Measurements from ENCODE around the gene PRDM15.
"Not testable (repeated sequence)": the region's sequence is repeated elsewhere in the genome, so short reads cannot be mapped to it uniquely, and the experiment has no call there.

The PRDM15 gene

GRCh38 chr21:41801321-41802197, 77.6 kb downstream of the PRDM15 start:
- DNase-seq: no peak

GRCh38 chr21:41800425-41801320, 78.5 kb downstream of the PRDM15 start:
- no peak for DNase-seq

- no peak for DNase-seq
Measured at GRCh38 chr21:41799763-41800162, 79.4 kb downstream of the PRDM15 start.

GRCh38 chr21:41798326-41798725, 80.8 kb downstream of the PRDM15 start:
- no peak for DNase-seq

- no peak for DNase-seq
Measured at GRCh38 chr21:41796476-41797080, 82.6 kb downstream of the PRDM15 start.

- DNase-seq: no peak
Measured at GRCh38 chr21:41795726-41796125, 83.4 kb downstream of the PRDM15 start.

- no peak for DNase-seq
Measured at GRCh38 chr21:41794600-41794999, 84.5 kb downstream of the PRDM15 start.

- no peak for DNase-seq
Measured at GRCh38 chr21:41792711-41793110, 86.4 kb downstream of the PRDM15 start.

- no peak for DNase-seq
Measured at GRCh38 chr21:41786509-41786987, 92.6 kb downstream of the PRDM15 start.

GRCh38 chr21:41785262-41785661, 93.9 kb downstream of the PRDM15 start:
- not testable (repeated sequence) for DNase-seq

GRCh38 chr21:41784456-41785102, 94.6 kb downstream of the PRDM15 start:
- DNase-seq: no peak

- DNase-seq: no peak
Measured at GRCh38 chr21:41783476-41784180, 95.5 kb downstream of the PRDM15 start.

GRCh38 chr21:41781050-41781410, 98.1 kb downstream of the PRDM15 start:
- DNase-seq: no peak

- no peak for DNase-seq
Measured at GRCh38 chr21:41780337-41781049, 98.7 kb downstream of the PRDM15 start.

- DNase-seq: no peak
Measured at GRCh38 chr21:41779659-41780058, 99.5 kb downstream of the PRDM15 start.

GRCh38 chr21:41778930-41779600, 100.1 kb downstream of the PRDM15 start:
- no peak for DNase-seq

- DNase-seq: no peak
Measured at GRCh38 chr21:41777951-41778815, 101.0 kb downstream of the PRDM15 start.

GRCh38 chr21:41776778-41777177, 102.4 kb downstream of the PRDM15 start:
- DNase-seq: no peak

GRCh38 chr21:41775149-41775472, 104.0 kb downstream of the PRDM15 start:
- no peak for DNase-seq

Data from SIG-M5 (cell line).